Colonic mucosa (tissue), 4 donors: Measurements from ENCODE around the gene ETV3L. TPM values are rescaled to one million over a fixed set of nuclear protein-coding genes. Genes with fewer than 3 reads are reported as not detected.

ENCODE experiments used
- DNase-seq: peaks from one replicate; pipeline ENCODE4 v3.0.0-alpha.2; 2020
- H3K27ac ChIP-seq: fragments of 200-600 bp; one replicate; pipeline ENCODE4 v1.8.0; 2021
- H3K27me3 ChIP-seq: fragments of 200-600 bp; one replicate; pipeline ENCODE4 v1.8.0; 2021
- H3K36me3 ChIP-seq: fragments of 200-600 bp; one replicate; pipeline ENCODE4 v1.8.0; 2021
- H3K4me1 ChIP-seq: fragments of 200-600 bp; one replicate; pipeline ENCODE4 v1.8.0; 2021; ENCODE audit warnings: mild to moderate bottlenecking
- H3K4me3 ChIP-seq: fragments of 200-600 bp; one replicate; pipeline ENCODE4 v1.8.0; 2021
- H3K9ac ChIP-seq, 2 donors: one replicate each; pipeline ENCODE4 v1.7.0; 2013; ENCODE audit warnings: control low read depth in 2 of 2, low read depth in 2 of 2, low read length in 2 of 2
- H3K9me3 ChIP-seq: fragments of 200-600 bp; one replicate; pipeline ENCODE4 v1.8.0; 2021
- CTCF ChIP-seq: fragments of 200-600 bp; IDR thresholded peaks from one replicate; pipeline ENCODE4 v1.8.0; 2022; ENCODE audit warnings: antibody characterized with exemption, mild to moderate bottlenecking
- intact Hi-C: fragments of 100-400 bp; cut with DNase I; formaldehyde crosslinking; loops from one replicate; pipeline ENCODE4 v1.14.1; 2022
- total RNA-seq, 2 donors: library from RNA; stranded (reverse); fragmentation: NEBNext Ultra II Directional in 1 of 2; extraction: Animal tissue kit (Norgen Biotek cat#: 25700) in 1 of 2; gene quantifications; one replicate each; pipeline ENCODE4 v1.2.1, GENCODE V29; 2021
- donor health status: healthy.
- donor health status: DM: no; HTN: no; CAD: no.
- donor health status: DM: no; HTN: no; CAD: no.

Gene ETV3L
- total RNA-seq, 2 donors from 2014 or later: not detected

GRCh38 chr1:157132111-157132510 lies 32.5 kb upstream of the ETV3L start:
- no peak for TF ChIP-seq CTCF
- no peak overlapping the region for H3K4me3 ChIP-seq
- H3K27ac ChIP-seq: no peak overlapping the region
- no peaks in the 10 kb centered on the region for H3K9me3 ChIP-seq
- intact Hi-C loops: no loop called here
- H3K4me1 ChIP-seq: peaks cover 7% of the 10 kb centered on the region
- no peak for DNase-seq
- peaks cover 42% of the 10 kb centered on the region for H3K36me3 ChIP-seq
- H3K27me3 ChIP-seq: no peaks in the 10 kb centered on the region
- no peak overlapping the region for H3K9ac ChIP-seq

GRCh38 chr1:157131281-157131680 lies 31.7 kb upstream of the ETV3L start:
- Histone ChIP-seq H3K9me3 (no peaks in the 10 kb centered on the region), H3K36me3 (peaks cover 42% of the 10 kb centered on the region), H3K4me3 (no peak overlapping the region), H3K9ac (no peak overlapping the region), H3K27ac (no peak overlapping the region), H3K27me3 (no peaks in the 10 kb centered on the region), H3K4me1 (no peaks in the 10 kb centered on the region)
- no peak for DNase-seq
- intact Hi-C loops: no loop called here
- no peak for TF ChIP-seq CTCF

GRCh38 chr1:157124855-157125254 lies 25.2 kb upstream of the ETV3L start:
- no peak for TF ChIP-seq CTCF
- DNase-seq: no peak
- H3K27ac ChIP-seq: no peak overlapping the region
- intact Hi-C loops: no loop called here
- peaks cover 6% of the 10 kb centered on the region for H3K36me3 ChIP-seq
- no peaks in the 10 kb centered on the region for H3K27me3 ChIP-seq
- H3K9me3 ChIP-seq: no peaks in the 10 kb centered on the region
- H3K4me1 ChIP-seq: no peaks in the 10 kb centered on the region
- no peak overlapping the region for H3K4me3 ChIP-seq
- H3K9ac ChIP-seq: no peak overlapping the region

- no peak for TF ChIP-seq CTCF
- H3K4me3 ChIP-seq: no peak overlapping the region
- DNase-seq: no peak
- intact Hi-C loops: no loop called here
- no peaks in the 10 kb centered on the region for H3K27me3 ChIP-seq
- no peaks in the 10 kb centered on the region for H3K4me1 ChIP-seq
- H3K27ac ChIP-seq: no peak overlapping the region
- no peaks in the 10 kb centered on the region for H3K9me3 ChIP-seq
- no peaks in the 10 kb centered on the region for H3K36me3 ChIP-seq
- H3K9ac ChIP-seq: no peak overlapping the region
These were observed 19.8 kb upstream of the ETV3L start for GRCh38 chr1:157119448-157119847.

GRCh38 chr1:157119008-157119407 lies 19.4 kb upstream of the ETV3L start:
- intact Hi-C loops: no loop called here
- Histone ChIP-seq H3K27me3 (no peaks in the 10 kb centered on the region), H3K36me3 (no peaks in the 10 kb centered on the region), H3K9ac (no peak overlapping the region), H3K4me3 (no peak overlapping the region), H3K27ac (no peak overlapping the region), H3K4me1 (no peaks in the 10 kb centered on the region), H3K9me3 (no peaks in the 10 kb centered on the region)
- no peak for DNase-seq
- TF ChIP-seq CTCF: no peak
